Omental fat pad (tissue), 4 donors: ENCODE results near the gene CCDC177. TPM values are rescaled to one million over a fixed set of nuclear protein-coding genes. Genes with fewer than 3 reads are reported as not detected.

Source experiments
- ATAC-seq: fragments of 150-250 bp; one replicate; pipeline ENCODE4 v1.9.1; 2016; ENCODE audit warnings: mild to moderate bottlenecking, moderate library complexity; ENCODE audit not compliant: low FRiP score
- DNase-seq: peaks from one replicate; pipeline ENCODE4 v3.0.0-alpha.2; 2019; ENCODE audit warnings: low spot score
- total RNA-seq, 4 donors: library from RNA; depleted of rRNA; stranded (reverse); fragments of >200 nt; gene quantifications; one replicate each; pipeline ENCODE4 v1.1.0, GENCODE V29; 2016
- TF ChIP-seq, protein P1 (sequence below), 3 donors: fragments of 450-650 bp; IDR thresholded peaks; one replicate each; pipeline ENCODE4 v1.5.1; 2016 to 2017; ENCODE audit warnings: antibody characterized with exemption in 3 of 3, mild to moderate bottlenecking in 3 of 3, moderate library complexity in 2 of 3

CCDC177 gene
- total RNA-seq, 4 donors from 2014 or later, result 0.09 TPM; not detected in 3

GRCh38 chr14:69539631-69540410 is 34.9 kb downstream of the CCDC177 start:
- DNase-seq, result no peak
- TF ChIP-seq, protein P1, sequence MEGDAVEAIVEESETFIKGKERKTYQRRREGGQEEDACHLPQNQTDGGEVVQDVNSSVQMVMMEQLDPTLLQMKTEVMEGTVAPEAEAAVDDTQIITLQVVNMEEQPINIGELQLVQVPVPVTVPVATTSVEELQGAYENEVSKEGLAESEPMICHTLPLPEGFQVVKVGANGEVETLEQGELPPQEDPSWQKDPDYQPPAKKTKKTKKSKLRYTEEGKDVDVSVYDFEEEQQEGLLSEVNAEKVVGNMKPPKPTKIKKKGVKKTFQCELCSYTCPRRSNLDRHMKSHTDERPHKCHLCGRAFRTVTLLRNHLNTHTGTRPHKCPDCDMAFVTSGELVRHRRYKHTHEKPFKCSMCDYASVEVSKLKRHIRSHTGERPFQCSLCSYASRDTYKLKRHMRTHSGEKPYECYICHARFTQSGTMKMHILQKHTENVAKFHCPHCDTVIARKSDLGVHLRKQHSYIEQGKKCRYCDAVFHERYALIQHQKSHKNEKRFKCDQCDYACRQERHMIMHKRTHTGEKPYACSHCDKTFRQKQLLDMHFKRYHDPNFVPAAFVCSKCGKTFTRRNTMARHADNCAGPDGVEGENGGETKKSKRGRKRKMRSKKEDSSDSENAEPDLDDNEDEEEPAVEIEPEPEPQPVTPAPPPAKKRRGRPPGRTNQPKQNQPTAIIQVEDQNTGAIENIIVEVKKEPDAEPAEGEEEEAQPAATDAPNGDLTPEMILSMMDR (IDR thresholded peaks at IDR 0.05), result no peak
- ATAC-seq, result no peak

GRCh38 chr14:69538766-69539165 is 35.9 kb downstream of the CCDC177 start:
- TF ChIP-seq, protein P1 (IDR thresholded peaks at IDR 0.05), result no peak
- DNase-seq, result no peak
- ATAC-seq, result no peak

DNA sequence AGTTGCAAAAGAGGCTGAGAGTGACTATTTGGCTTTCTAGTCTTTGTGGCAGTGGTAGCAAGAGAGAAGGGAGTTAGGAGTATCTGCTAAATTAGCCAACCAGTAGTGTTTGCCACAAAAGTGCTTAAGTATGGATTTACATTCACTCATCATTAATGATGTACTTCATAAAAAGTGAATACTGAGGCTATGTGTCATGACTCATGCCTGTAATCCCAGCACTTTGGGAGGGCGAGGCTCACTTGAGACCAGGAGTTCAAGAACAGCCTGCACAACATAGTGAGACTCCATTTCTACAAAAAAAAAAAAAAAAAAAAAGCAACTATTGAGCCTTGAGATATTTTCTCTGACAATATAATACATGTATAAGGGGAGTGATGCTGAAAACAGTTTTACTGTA is 36.8 kb downstream of the CCDC177 start:
- TF ChIP-seq, protein P1 (IDR thresholded peaks at IDR 0.05), result no peak
- DNase-seq (no peak), ATAC-seq (no peak)

- TF ChIP-seq, protein P1 (IDR thresholded peaks at IDR 0.05), result no peak
- DNase-seq (no peak), ATAC-seq (no peak)
Measured at GRCh38 chr14:69536971-69537370, 37.7 kb downstream of the CCDC177 start.

DNA sequence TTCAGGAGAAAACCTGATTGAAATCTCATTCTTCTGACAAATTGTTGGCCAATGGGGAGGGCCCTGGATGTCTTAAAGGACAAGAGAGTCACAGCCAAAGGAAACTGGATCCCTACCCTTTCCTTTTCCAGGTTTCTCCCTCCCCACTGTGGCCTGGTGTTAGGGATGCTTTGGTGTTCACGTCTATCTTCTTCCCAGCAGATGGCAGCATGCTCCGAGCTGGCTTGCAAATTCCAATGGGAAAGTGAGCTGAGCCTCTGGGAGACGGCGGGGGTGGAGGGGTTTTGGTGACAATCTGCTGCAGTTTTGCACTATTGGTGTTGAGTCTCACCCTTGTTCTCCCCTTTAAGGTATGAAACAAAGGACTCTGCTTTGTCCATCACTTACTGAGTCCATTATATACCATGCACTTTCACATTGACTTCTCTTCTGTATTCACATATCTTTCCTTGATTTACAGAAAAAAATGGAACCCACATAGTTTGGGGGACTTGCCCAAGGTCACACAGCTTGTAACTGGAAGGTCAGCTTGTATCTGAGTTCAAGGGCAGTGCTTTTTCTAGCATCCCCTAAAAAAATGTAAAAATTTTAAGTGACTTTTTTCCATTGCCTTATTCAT is 39.3 kb downstream of the CCDC177 start:
- DNase-seq (no peak), ATAC-seq (no peak)
- TF ChIP-seq, protein P1 (IDR thresholded peaks at IDR 0.05), result no peak

DNA sequence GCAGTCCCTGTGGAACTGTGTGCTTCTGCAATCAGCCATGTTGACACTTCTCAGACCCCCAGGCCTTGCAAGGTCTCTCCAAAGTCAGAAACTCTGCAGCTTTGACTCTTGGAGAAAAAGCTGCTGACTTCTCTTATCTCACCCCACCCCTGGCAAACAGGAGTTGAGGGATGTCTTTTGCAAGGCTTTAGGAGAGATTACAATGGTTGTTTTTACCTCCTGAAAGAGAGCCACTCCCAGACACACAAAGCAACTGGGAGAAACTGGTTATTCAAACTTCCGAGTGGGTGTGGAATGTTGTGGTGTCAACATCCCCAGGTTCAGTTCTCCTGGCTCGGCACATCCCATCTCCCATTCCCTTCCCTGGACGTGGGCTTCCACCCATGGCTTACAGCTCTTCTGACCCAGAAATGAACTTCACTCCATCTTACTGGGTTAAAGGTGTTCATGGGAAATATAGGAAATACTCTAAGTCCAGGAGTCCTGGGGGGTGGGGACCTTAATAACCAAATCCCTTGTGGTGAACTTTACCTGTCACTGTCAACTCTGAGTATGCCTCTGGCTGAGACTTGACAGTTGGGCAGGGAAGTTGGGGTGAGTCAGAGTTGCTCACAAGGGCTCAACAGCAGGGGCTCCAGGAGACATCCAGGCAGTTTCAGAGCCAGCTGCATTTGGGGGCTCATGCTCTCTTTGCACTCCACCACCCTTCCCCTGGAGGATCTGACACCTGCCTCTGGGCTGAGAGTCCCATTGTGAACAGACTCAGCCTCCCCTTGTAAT is 41.9 kb downstream of the CCDC177 start:
- TF ChIP-seq, protein P1 (IDR thresholded peaks at IDR 0.05), result no peak
- DNase-seq (no peak), ATAC-seq (no peak)
